Stimulated activated CD4-positive, alpha-beta T cell treated with anti-CD3 and anti-CD28 coated beads, TNF-alpha, amount 100 ng/mL, for 48 hours (primary cell): Measurements from ENCODE around the gene FYN.
A peak's percentile ranks its signal among the peaks of the same experiment; 100 is the strongest.

Experiments
- DNase-seq, 3 donors: peaks; one replicate each; pipeline ENCODE4 v3.0.0-alpha.2; 2020; ENCODE audit warnings: low read depth in 3 of 3

The FYN gene

GRCh38 chr6:111880181-111880888 is 7.1 kb upstream of the FYN start:
- DNase-seq, result no peak

DNA sequence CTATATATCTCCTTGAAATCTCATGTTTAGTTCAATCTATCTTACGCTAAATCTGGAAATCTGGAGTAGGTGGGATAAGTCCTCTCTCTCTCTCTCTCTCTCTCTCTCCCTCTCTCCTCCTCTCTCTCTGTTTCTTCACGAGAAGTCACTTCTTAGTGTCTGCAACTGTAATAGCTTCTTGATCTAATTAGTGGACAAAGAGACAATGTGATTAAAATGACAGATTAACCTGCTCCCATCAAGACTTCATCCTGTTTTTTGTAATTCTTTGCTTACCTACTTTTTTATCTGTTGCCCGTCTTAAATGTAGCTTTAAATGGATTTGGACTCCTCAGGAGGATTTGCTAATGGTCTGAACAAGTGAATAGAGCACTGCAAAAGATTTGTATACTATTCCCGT is 2.5 kb upstream of the FYN start:
- no peak for DNase-seq

DNA sequence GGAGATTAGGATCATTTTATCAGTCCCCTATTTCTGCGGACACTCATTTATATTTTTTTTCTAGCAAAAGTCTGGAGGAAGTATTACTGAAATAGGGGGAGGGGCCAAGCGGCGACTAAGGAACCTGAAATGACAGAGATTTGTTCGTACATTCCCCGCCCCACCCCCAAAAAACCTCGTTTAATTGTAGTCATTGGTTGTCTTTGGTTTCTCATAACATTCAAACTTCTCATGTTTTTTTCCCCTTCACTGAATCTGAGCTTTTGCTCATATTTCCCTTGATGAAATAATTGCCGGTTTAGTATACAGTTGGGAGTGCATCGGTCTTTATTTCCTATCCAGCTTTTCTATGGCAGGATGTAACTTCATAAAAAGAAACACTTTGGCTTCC is 768 bp upstream of the FYN start:
- DNase-seq, result peak; percentile 47 to 77 (median 55)

DNA sequence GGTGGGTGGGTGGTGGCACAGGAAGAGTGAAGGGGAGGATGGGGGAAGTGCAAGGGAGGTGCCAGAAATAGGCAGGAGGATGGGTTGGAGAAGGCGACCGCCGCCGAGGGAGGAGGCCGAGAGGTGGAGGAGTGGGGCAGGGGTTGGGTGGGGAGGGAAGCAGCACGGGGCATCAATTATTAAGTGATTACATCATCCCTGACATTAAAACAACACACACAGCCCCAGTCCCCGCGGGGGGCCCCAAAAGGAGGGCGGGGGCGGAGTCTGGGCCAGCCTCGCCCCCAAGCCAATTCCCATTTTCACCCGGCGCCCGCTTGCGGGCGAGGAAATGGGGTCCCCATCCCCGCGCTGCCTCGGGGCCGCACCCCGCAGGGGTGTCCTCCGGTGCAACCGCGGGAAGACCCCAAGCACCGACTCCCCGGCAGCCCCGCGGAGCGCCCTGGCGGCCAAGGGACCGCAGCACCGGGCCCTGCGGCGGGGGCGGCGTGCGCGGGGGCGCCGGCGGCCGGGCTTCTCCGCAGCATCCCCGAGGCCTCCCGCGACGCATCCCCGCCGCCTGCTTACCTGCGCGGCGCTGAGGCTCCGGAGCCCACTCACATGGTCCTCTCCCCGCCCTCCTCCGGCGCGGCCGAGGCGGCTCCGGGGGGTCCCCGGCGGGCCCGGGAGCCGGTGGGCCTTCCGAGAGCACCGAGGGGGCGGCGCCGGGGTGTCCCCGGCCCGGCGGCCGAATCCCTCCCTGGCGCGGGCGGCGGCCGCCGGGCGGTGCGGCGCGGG is 663 bp downstream of the FYN start:
- DNase-seq, result peak in 1 of 3 donors; percentile 34

GRCh38 chr6:111871725-111872400 is 1.4 kb downstream of the FYN start:
- DNase-seq, result no peak

DNA sequence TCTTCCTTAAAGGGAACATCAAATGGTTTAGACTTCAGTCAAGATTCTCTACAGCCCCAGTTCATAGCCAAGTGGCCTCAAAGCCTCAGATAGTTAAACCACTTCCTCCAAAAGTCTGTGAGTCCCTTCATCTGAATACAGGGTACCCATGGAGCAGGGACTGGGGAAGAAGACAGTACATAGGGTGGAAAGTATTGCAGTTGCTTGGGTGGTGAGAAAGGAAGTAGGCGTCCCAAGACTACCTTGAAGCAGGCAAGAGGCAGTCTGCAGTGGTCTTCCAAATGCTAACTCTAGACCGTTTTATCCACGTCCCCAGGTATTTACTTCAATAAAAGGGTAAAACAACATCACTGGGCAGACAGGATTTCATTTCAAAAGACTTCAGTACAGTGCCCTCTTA is 2.0 kb downstream of the FYN start:
- DNase-seq, result no peak

- no peak for DNase-seq
These were observed 2.5 kb downstream of the FYN start for GRCh38 chr6:111870742-111871064.

DNA sequence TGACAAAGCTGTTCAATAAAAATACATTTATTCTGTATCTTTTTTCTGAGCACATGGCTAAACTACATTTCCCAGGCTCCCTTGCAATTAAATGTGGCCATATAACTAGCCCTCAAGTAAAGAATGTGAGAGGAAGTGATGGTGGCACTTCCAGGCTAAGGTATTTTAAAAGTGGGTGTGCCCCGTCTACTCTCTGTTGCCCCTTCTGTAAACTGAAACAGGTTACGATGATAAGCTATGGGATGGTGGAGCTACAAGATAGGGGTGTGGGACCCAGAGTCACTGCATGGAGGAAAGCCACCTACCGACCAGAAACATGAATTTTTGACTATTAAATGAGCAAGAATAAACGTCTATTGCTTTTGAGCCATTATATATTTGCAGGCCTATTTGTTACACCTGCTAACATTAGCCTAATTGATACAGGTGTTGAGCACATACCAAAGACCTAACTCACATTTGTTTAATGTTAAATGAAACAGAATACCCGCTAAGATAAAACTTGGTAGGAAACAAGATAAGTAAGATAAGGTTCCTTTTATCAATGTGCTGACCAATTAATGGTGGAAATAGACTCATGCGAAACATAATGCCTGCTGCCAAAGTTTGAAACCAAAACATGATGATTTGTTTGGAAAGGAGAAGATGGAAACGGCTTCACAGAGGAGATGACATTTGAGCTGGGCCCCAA is 3.1 kb downstream of the FYN start:
- no peak for DNase-seq

DNA sequence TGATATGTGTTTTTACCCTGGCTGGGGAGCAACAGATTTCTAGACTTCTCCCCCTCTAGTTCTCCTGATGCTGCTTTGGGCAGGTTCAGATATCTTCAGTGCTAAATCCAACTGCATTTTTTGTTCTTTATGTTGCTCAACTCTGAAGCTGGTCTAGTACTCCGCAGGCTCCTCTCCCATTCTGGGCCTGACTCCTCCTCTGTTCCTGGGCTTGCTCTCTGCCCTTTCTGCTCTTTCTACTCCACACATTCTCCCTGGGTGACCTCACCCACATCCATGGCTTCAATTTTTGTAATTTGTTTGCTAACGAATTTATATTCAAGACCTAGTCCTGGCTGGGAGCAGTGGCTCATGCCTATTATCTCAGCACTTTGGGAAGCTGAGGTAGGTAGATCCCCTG is 6.4 kb downstream of the FYN start:
- DNase-seq, result no peak

DNA sequence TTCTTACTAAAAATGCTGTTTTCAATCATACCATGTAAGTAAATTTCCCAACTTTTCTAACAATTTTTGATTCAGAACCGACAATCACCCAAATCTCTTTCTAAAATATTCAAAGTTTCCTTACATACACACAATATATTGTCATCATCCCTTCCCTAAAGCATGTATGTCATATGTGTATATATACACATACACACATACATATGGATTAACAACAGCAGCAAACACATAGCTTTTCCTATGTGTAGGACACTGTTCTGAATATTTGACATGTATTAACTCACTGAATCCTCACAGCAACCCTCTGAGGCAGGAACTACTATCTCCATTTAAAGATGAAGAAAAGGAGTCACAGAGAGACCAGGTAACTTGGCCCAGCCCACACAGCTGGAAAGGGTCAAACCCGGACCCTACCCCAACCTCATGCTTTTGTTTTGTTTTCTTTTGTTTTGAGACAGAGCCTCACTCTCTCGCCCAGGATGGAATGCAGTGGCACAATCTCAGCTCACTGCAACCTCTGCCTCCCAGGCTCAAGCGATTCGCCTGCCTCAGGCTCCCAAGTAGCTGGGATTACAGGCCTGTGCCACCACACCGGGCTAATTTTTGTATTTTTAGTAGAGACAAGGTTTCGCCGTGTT is 7.2 kb downstream of the FYN start:
- DNase-seq, result no peak

DNA sequence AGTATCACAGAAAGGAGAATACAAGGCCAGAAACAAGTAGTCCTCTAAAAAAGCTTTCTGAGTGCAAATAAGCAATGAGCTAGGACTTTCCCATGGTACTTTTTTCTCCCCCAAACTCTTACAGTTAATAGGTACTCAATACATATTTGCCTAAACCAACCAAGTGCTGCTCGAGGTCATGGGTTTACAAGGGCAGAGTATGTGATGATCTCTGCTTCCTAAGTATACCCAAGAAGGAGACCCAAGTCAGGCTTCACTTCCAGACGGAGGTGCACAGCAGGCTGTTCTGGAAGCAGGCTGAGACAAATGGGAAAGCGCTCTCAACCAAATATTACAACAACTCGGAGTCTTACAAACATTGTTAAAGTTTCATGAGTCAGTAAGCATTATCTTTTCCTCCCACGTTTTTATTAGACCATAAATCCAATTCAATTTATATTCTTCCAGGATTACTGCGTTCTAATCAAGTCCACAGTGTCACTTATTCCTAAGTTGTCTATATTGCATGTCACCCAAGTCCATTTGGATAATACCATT is 8.1 kb downstream of the FYN start:
- no peak for DNase-seq

GRCh38 chr6:111864138-111865048 is 8.9 kb downstream of the FYN start:
- no peak for DNase-seq

DNA sequence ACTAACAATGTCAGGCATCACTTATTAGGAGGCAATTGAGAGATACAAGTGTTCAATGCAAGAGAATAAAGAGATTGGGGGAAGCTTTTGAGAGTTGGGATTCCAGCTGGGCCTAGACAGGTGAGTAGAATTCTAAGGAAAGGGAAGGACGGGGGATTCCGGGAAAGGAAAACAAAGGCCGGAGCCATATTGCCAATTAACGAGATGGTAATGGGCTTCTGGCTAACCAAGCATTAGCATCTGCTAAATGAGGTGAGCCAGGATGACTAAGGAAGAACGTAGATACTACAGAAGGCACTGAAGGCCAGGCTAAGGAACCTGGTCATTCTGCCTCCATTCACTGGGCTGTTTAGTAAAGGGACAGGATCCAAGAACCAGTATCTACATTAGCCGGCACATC is 10.5 kb downstream of the FYN start:
- DNase-seq, result no peak

DNA sequence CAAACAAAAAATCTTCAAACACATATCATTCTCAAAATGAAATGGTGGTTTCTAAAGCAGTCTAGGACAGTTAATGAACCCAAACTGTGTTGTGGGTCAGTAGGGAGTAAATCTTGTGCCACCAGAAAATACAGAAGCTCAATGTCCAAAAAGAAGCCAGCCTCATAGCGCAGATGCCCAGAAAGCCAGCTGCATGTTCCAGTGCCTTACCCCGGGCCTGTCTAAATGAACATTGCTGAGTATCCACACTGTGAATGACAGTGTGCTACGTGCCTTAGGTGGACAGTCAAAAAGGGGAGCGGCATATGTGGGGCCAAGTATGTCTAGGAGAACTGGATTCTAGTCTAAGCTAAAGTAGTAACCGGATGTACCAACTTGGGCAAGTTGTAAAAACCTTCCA is 10.9 kb downstream of the FYN start:
- DNase-seq, result no peak

DNA sequence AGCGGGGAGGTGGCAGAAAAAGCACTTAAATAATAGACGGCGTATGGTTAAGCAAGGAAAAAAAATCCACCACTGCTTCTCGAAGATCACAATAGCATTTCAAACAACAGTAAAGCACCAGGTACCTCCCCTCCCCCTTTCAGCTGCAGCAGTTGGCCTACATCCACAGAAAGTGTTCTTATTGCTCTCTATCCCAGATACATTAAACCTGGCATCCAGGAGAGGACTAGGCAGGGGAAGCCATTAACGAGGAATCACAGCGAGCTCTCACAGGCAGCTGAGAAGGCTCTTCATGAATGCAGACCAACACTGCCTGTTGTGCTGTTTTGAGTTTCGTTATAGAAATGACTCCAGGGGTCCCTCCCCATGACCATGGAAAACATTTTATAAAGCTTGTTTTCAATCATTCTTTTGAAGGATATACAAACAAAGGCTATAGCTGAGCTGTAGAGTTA is 11.8 kb downstream of the FYN start:
- DNase-seq, result no peak

- DNase-seq, result no peak
These were observed 14.9 kb downstream of the FYN start for GRCh38 chr6:111858347-111858746.

DNA sequence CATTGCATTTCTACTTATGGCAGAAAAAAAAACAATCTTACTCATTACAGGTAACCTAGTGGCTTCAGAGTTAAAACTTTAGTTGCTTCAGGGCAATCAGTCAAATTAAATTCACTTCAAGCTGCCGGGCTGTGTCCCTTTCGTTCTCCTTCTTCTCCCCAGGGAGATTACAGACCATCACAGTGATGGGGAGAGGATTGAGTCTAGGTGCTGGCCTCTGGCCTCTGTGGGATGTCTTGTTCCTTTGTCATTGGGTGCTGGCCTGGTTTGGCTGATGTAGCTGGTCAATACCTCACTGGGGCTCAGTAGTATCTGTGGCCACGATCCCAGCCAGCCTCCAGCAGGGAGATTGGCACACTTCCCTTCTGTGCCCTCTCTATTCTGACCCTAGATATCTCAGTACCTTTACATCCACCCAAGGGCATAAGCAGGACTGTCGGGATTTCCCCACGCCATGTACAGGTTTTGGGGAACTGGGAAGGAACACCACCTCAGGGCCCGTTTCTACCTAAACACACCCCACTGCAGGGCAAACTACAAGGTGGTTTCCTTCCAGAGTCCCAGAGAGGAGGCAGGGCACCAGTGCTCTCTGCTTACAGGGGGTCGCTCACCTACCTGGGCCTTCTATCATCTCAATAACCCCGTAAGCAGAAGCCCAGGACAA is 15.4 kb downstream of the FYN start:
- no peak for DNase-seq

- DNase-seq, result no peak
These were observed 17.5 kb downstream of the FYN start for GRCh38 chr6:111855753-111856152.

GRCh38 chr6:111854683-111855082 is 18.6 kb downstream of the FYN start:
- DNase-seq, result no peak

DNA sequence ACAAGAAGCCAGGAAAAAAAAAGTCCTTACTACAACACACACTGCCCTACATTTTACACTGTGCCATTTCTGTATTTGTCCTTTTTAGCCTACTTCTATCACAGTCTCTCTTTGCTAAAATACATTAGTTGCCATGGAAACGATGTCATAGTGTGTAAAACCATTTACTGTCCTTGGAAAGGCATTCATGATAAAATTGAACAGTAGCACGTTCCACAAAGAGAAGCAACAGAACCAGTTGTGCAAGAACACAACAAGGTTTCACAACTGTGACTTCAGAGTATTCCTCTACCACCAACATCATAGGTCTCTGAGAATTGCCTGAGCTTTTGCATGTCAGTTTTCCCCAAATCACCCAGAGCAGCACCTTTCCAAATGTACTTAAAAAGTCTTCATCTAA is 20.5 kb downstream of the FYN start:
- DNase-seq, result no peak
